Pons (tissue), 1 donor: ENCODE measurements around the gene SUSD3.

Source experiments
- DNase-seq: peaks from one replicate; pipeline ENCODE4 v3.0.0-alpha.2; 2016; ENCODE audit warnings: low spot score

Gene SUSD3

GRCh38 chr9:93052791-93053540 is 5.5 kb upstream of the SUSD3 start:
- no peak for DNase-seq

- DNase-seq, result no peak
Observed at GRCh38 chr9:93053781-93054331, 4.6 kb upstream of the SUSD3 start.

- DNase-seq, result no peak
Observed at GRCh38 chr9:93054758-93055704, 3.5 kb upstream of the SUSD3 start.

- no peak for DNase-seq
Observed at GRCh38 chr9:93057042-93057702, 1.3 kb upstream of the SUSD3 start.

- DNase-seq, result no peak
Observed at GRCh38 chr9:93057703-93058354, 672 bp upstream of the SUSD3 start.

- no peak for DNase-seq
Observed at GRCh38 chr9:93059011-93059714, 662 bp downstream of the SUSD3 start.

GRCh38 chr9:93059715-93060578 is 1.4 kb downstream of the SUSD3 start:
- no peak for DNase-seq

GRCh38 chr9:93060746-93061259 is 2.3 kb downstream of the SUSD3 start:
- DNase-seq, result no peak

- no peak for DNase-seq
Observed at GRCh38 chr9:93061260-93061751, 2.8 kb downstream of the SUSD3 start.

- no peak for DNase-seq
Observed at GRCh38 chr9:93061791-93062763, 3.6 kb downstream of the SUSD3 start.

GRCh38 chr9:93064392-93065134 is 6.1 kb downstream of the SUSD3 start:
- DNase-seq, result peak; percentile 39

- peak; percentile 70 for DNase-seq
Observed at GRCh38 chr9:93065135-93065720, 6.7 kb downstream of the SUSD3 start.

GRCh38 chr9:93066978-93067603 is 8.6 kb downstream of the SUSD3 start:
- DNase-seq, result no peak

GRCh38 chr9:93068956-93069355 is 10.5 kb downstream of the SUSD3 start:
- DNase-seq, result no peak

GRCh38 chr9:93071464-93071863 is 13.0 kb downstream of the SUSD3 start:
- DNase-seq, result no peak

GRCh38 chr9:93072383-93072795 is 13.9 kb downstream of the SUSD3 start:
- no peak for DNase-seq
